ENCODE data around the gene RNF224.
"Not testable (repeated sequence)": the region's sequence is repeated elsewhere in the genome, so short reads cannot be mapped to it uniquely, and the experiment has no call there.

Gene RNF224

DNA sequence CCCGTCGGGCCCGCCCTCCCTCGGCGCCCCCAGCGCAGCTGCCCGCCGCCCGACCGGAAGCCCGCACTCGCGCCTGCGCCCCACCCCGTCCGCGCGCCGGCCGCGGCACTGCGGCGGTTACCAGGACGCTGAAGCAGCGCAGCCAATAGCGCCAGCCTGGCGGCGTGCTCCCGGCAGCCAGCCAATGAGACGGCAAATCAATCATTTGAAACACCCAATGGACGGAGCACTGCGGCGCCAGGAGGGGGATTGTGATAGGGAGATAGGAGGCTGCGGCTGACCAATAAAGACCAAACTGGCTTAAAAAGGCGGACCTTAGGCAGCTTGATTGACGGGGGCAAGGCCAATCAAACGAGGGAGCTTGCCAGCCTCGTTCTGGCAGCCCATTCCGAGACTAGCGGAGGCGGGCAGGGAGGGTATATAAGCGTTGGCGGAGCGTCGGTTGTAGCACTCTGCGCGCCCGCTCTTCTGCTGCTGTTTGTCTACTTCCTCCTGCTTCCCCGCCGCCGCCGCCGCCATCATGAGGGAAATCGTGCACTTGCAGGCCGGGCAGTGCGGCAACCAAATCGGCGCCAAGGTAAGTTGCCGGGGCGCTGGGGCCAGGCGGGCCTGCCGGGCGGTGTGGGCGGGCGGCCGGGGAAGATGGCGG, 13.7 kb downstream of the RNF224 start, which contains the start of gene TUBB4B:
Gene TUBB4B (plus strand): TSS at position 447 of the 649 bp plus-strand sequence. CDS start 74 bp downstream, at position 521.
- peak; percentile 100 for DNase-seq (ENCODE audit: low read depth)

- no peak for DNase-seq (ENCODE audit: low read depth)
These were observed 14.4 kb downstream of the RNF224 start for GRCh38 chr9:137241490-137242268.

GRCh38 chr9:137242269-137243203, 15.2 kb downstream of the RNF224 start:
- DNase-seq (ENCODE audit: low read depth) = no peak

DNA sequence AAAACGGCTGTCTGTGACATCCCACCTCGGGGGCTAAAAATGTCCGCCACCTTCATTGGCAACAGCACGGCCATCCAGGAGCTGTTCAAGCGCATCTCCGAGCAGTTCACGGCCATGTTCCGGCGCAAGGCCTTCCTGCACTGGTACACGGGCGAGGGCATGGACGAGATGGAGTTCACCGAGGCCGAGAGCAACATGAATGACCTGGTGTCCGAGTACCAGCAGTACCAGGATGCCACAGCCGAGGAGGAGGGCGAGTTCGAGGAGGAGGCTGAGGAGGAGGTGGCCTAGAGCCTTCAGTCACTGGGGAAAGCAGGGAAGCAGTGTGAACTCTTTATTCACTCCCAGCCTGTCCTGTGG, 15.9 kb downstream of the RNF224 start:
- DNase-seq (ENCODE audit: low read depth) = not testable (repeated sequence)

GRCh38 chr9:137243626-137244485, 16.6 kb downstream of the RNF224 start:
- DNase-seq (ENCODE audit: low read depth) = no peak

DNA sequence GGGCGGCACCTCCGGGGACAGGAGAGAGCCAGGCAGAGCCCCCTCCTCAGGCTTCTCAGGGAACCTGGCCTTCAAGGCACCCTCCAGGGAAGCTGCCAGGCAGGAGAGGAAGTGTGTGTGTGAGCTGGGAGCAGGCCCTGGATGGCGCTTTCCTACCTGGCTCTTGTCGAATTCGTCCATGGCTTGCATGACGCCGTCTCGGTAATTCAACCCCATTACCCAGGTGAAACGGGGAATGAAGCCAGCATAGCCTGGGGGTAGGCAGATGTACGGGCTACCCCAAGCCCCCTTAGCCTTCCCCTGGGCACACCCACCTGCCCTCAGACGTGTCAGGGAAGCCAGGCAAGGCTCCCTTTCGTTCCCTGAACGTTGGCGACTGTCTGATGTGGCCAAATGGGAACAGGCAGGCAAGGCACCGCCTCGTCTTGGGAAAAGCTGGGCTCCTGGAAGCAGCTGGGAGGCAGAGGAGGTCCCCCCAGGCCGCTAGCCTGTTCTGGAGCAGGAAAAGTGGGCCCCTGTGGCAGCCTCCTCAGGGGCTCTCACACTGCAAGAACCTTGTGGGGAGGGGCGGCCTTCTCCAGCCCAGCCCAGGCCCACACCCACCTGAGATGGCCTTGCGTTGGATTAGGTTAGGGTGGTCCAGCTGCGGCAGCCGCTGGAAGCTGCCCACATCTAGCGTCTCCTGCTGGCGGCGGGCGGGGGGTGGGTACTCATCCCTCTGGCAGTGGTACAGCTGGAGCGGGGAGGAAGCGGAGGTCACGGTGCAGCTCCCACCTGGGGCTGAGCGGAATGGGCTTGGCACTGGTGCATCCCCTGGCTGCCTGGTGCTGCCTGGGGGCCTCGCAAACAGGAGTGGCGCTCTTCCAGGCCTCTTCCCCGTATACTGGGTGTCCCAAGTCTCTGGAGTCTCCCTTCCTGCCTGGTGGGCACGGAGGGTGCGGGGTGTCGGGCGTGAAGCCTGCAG, 17.5 kb downstream of the RNF224 start:
- no peak for DNase-seq (ENCODE audit: low read depth)

- DNase-seq (ENCODE audit: low read depth) = no peak
These were observed 18.4 kb downstream of the RNF224 start for GRCh38 chr9:137245450-137246421.

DNA sequence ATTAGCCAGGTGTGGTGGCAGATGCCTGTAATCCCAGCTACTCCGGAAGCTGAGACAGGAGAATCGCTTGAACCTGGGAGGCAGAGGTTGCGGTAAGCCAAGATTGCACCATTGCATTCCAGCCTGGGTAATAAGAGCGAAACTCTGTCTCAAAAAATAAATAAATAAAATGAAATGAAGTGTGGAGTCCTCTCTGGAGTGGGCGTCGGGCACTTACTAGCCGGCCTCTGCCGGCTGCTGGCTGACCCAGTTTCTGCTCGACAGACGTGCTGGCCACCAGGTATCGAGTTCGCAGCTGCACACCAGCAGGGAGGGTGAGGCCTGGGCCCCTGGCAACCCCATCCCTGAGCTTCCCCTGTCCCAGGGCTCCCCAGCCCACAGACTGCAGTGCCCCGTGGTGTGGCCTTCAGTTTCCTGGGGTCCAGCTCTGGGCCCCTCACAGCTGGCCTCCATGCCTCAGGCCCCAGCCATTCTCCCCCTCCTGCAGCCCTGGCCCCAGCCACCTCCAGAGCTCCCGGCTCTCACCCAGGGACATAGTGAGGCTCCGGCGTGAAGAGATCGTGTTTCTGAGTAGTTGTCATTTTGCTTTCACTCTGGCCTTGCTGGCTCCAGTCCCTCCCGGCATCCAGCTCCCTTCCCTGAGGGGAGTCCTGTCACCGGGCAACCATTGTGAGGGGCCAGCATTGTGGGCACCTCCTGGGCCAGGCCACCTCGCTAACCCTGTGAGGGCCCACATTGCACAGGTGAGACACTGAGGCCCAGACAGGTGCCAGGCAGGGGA, 20.0 kb downstream of the RNF224 start:
- DNase-seq (ENCODE audit: low read depth) = no peak

DNA sequence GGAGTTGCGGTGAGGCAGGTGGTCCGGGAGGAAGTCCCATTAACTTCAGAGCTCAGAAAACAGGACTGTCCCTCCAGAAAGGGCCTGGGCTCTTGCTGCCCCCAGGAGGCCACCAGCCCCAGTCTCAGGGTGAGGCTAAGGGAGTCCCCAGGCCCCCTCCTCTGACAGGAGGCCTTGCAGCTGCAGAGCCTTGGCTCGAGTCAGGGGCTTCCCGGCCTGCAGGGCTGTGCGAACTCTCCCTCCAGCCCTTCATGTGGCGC, 20.5 kb downstream of the RNF224 start:
- DNase-seq (ENCODE audit: low read depth) = no peak

DNA sequence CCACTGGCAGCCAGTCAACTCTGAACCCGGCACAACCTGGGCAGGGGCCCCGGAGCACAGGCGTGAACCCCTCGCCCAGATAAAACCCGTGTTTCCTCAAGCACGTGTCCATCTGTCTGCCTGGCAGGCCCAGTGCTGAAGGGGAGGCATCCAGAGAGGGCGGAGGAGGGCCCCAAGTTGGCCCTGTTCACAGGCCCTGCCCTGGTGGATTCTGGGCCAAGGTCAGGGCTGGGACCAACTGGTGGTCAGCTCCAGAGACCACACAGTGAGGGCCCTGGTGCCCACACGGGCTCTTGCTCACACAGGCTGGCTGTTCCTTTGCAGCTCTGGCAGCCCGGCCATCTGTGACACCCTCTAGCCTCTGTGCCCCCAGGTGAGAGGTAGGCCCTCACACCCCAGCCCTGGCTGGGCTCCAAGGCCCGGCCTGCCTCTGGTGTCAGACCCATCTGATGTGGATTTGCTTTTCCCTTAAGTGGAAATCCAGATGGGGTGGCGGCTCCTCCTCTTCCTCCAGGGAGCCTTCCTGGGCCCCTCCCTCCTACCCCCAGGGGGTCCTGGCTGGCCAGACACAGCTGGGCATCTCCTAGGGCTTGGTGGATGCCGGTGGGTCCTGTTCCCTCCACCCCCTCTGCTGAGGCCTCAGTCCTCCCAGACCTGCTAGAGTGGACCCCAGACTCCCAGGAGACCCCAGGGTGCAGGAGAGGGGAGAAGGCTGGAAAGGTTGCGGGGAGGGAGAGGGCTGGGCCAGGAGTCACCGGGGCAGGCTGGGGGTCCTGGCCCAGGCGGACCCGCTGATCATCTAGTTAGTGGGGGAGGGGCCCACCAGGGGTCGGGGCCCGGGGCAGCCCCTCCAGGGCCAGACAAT, 23.3 kb downstream of the RNF224 start:
- DNase-seq (ENCODE audit: low read depth) = no peak

- DNase-seq (ENCODE audit: low read depth) = no peak
These were observed 23.8 kb downstream of the RNF224 start, which contains the start of gene STPG3 for GRCh38 chr9:137251194-137251461. STPG3 (plus strand) TSS chr9:137251286; CDS start chr9:137251287, 1 bp downstream.

- no peak for DNase-seq (ENCODE audit: low read depth)
These were observed 24.4 kb downstream of the RNF224 start for GRCh38 chr9:137251490-137252268.

DNA sequence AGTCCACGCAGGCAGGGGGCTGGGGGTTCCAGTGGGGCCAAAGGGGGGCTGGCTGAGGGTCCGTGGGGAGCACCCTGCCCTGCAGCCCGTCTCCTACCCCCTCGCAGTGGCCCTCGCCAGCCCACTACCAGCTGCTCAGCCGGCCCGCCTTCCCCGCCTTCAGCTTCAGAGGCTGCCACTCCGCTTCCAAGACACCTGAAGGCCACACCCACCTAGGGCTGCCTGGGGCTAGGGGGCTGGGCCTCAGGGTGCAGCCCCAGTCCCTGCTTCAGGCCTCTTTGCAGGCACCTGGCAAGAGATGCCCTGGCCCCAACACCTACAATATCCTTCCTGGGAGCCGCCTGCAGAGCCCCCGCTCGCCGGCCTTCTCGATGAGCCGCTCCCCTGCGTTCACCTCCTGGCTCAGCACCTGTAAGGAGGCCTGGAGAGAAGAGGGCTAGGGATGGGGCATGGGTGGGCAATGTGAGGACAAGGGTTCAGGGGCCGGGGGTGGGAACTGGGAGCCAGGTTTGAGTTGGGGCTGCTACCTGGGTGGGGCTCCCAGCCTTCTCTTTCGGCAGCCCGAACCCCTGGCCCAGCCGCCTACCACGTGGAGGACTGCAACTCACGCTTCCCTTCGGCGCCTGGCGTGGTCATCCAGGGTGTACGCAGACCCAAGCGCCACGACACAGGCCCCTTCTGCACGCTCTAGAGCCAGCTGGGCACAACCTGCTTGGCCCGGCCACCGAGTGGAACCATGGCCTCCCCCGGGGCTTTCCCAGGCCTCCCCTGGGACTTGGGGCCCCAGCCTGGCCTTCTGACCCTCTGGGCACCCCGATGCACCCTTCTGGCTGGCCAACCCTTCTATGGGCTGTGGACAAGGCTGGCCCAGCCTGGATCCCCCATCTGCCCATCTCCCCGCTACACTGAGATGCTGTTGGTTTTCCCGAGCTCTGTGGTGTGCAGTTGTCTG, 25.5 kb downstream of the RNF224 start:
- DNase-seq (ENCODE audit: low read depth) = no peak

DNA sequence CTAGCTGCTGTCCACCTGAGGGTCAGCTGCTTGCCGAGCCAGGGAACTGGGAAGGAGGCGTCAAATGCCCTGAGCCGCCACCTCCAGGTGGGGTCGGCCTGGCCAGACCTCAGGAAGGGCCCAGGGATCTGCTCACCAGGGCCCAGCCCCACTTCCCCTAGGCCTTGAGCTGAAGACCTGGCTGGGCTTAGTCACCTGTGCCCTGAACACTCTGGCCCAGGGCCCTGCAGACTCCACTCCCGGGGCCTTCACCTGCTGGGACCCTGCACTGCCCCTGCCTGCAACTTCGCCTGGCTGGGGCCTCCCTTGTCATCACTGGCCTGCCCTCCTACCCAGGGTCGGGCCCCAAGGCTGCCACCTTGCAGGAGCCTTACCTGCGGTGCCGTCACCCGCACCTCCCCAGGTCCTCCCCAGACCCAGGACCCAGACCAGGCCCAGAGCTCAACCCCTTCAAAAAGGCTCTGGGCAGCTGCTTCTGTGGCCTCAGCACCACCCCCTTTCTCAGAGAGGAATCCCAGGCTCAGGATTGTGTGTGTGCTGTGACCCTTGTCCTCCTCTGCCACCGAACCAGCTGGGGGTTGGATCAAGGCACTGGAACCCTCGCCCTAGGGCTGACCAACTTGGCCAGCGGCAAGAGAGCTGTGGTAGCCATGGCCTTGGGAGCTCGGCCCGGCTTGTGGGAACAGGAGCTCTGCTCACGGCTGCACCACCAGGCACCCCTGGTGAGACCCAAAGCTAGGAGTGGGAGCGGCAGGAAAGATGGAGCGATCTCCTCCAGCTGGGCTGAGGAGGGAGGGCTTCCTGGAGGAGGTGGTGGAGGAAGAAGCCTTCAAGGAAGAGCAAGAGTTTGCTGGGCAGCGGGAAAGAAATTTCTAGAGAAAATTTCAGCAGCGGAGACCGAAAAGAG, 26.7 kb downstream of the RNF224 start:
- DNase-seq (ENCODE audit: low read depth) = no peak
